Stimulated activated CD4-positive, alpha-beta T cell treated with anti-CD3 and anti-CD28 coated beads, Interleukin-15, amount 100 ng/mL, for 24 hours (primary cell): ENCODE data around the gene DUSP7.

Experiments
- DNase-seq: peaks from one replicate; pipeline ENCODE4 v3.0.0-alpha.2; 2020

Gene DUSP7

DNA sequence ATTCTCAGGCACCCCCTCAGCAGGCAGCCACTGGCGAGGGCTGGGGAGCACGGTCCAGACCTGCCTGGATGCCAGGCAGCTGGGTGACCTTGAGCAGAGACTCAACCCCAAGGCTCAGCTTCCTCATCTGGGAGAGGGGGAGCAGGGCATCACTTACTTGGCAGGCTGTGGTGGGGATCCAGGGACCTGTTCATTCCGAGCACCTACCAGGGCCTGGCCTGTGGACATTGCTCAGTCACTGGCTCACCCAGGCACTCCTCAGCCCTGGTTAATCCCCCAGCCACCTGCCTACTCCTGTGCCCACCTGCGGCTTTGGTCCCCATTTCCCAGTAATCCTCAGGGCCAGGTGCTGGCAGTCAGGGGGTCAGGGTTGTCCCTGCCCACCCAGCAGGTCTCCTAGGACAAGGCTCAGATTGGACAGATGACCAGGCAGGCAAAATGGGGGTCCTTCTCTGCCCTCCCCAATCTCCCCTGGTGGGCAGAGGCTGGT is 51.4 kb downstream of the DUSP7 start:
- no peak for DNase-seq

DNA sequence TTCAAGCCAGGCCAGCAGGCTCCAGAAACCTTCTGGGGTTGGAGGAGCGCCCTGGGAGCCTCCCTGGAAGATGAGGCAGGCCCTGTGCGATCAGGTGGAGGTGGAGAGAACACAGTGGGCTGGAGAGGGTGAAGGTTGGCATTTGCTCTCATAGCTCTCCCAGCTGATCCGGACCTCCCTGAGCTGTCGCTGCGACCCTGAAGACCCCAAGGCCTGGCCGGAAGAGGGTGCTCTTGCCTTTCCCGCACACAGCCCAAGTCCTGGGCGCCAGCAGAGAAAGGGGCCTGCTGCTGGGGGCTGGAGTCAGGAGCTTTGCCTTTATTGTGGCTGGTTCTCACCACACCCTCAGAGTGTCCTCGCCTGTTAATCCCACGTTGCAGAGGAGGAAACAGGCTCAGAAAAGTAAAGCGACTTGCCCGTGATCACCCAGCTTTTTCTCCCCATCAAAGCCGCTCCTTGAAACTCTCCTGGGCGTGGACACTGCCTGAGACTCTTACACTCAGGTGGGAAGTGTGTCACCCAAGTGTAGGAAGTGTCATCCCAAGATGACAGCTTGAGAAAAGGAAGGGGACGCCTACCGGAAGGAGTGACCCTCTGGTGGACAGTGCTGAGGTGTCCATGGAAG is 52.1 kb downstream of the DUSP7 start:
- no peak for DNase-seq

DNA sequence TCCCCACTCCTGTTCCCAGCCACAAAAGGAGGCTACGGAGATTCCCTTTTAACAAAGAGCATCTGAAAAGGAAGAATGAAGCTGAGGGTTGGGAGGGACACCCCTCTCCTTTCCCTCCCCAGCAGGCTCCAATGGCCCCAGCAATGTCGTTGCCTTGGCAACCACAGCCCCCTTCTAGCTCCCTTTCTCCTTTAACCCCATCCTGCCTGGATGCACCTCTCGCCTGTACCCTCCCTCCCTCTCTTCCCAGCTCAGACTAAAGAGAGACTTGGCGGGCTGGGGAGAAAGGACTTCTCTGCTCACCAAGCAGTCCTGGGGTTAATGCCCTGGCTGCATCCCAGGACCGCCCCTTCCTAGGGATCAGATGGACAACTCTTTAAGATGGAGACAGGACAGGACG is 53.6 kb downstream of the DUSP7 start:
- DNase-seq: no peak

DNA sequence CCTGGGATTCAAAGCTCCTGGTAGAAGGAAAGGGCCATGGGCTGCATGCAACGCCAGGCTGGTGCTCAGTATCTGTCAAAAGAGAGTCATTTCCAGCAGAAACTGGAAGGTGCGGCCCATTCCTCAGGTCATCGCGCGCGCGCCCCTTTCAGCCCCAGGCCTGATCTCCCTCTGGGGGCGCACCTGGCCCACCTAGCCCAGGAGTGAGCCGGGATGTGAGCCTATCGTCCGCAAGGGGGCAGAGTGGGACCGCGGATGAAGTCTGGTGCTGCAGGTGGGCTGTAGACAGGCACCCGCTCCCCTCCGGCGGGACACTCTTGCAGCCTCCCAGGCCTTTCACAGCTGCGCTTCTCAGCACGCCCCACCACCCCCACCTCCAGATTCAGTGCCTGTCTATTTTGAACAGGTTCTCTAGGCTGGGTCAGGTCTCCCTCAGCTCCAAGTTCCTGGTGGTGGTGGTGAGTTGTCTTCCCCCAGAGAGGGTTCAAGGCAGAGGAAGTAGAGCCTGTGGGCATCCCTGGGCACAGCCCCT is 54.9 kb downstream of the DUSP7 start:
- peak; percentile 89 for DNase-seq

DNA sequence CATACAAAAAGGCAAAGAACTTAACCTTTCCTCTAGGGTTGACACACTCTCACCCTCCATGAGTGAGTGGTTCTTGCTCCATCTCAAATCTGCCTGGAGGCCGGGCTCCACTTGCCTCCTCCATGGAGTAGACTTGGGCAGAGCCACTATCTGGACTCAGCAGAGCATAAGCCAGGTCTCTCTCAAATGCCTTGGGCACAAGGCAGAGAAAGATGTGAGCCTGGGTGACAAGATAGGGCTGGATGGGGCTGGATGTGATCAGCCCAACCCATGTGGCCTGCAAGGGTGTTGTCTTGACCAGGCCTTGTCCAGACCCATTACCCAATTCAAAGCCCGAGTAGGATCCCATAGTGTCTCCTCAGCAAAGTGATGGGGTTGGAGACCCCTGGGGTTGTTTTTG is 56.5 kb downstream of the DUSP7 start:
- DNase-seq: no peak
